Effector memory CD8-positive, alpha-beta T cell (primary cell): ENCODE data around the gene PTPRK.

Experiments
- ATAC-seq: fragments of 150-1000 bp; cut with Tn5 transposase; replicated peaks from 2 replicates; pipeline ENCODE4 v1.10.0; 2021; ENCODE audit warnings: mild to moderate bottlenecking, moderate library complexity
- DNase-seq, 3 experiments: peaks; one replicate each; pipeline ENCODE4 v3.0.0; 2021
- H3K27ac Mint-ChIP-seq, 2 donors: one replicate each; pipeline ENCODE4 v1.8.0; 2022; ENCODE audit warnings: mild to moderate bottlenecking in 2 of 2, mixed read lengths in 2 of 2, moderate library complexity in 2 of 2
- H3K27me3 Mint-ChIP-seq, 2 donors: one replicate each; pipeline ENCODE4 v1.8.0; 2022; ENCODE audit warnings: mixed read lengths in 2 of 2
- H3K36me3 Mint-ChIP-seq: one replicate; pipeline ENCODE4 v1.8.0; 2022; ENCODE audit warnings: mild to moderate bottlenecking, moderate library complexity, mixed read lengths; ENCODE audit not compliant: insufficient read depth
- H3K4me1 Mint-ChIP-seq, 2 donors: one replicate each; pipeline ENCODE4 v1.8.0; 2022; ENCODE audit warnings: low read depth in 2 of 2, mixed read lengths in 2 of 2
- H3K4me3 Mint-ChIP-seq, 2 donors: one replicate each; pipeline ENCODE4 v1.8.0; 2022; ENCODE audit warnings: mild to moderate bottlenecking in 2 of 2, mixed read lengths in 2 of 2, moderate library complexity in 2 of 2
- H3K9me3 Mint-ChIP-seq, 2 donors: one replicate each; pipeline ENCODE4 v1.8.0; 2022; ENCODE audit warnings: mixed read lengths in 2 of 2

PTPRK gene

GRCh38 chr6:128403618-128404444 lies 116.6 kb downstream of the PTPRK start:
- ATAC-seq (no peak), DNase-seq (no peak)
- Mint-ChIP-seq H3K27me3 (no peaks in the 10 kb centered on the region), H3K4me1 (no peaks in the 10 kb centered on the region), H3K9me3 (no peaks in the 10 kb centered on the region), H3K36me3 (no peaks in the 10 kb centered on the region), H3K4me3 (no peak overlapping the region), H3K27ac (no peak overlapping the region)

DNA sequence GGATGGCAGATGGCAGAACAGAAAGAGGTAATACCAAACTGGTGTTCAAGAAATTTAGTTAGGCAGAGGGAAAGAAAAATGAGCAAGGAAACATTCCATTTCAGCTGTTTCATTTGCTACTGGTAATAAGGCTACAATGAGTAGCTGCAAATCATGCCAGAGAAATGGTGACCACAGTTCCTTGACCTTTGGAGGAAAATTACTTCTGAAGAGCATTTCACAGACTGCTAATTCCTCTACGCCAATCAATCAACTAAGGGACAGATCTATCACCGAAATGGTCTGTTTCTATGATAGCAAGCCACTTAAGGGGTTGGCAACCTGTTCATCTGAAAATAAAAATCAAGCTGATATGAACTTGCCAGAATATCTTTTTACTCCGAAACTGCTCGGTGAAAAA lies 119.5 kb downstream of the PTPRK start:
- no peak for ATAC-seq
- no peaks in the 10 kb centered on the region for H3K36me3 Mint-ChIP-seq
- no peak overlapping the region for H3K27ac Mint-ChIP-seq
- no peak for DNase-seq
- no peak overlapping the region for H3K4me3 Mint-ChIP-seq
- H3K4me1 Mint-ChIP-seq: no peaks in the 10 kb centered on the region
- no peaks in the 10 kb centered on the region for H3K9me3 Mint-ChIP-seq
- H3K27me3 Mint-ChIP-seq: peaks cover 0 to 6% of the 10 kb centered on the region in 2 donors

GRCh38 chr6:128397996-128398395 lies 122.4 kb downstream of the PTPRK start:
- ATAC-seq (no peak), DNase-seq (no peak)
- no peaks in the 10 kb centered on the region for H3K4me1 Mint-ChIP-seq
- no peak overlapping the region for H3K4me3 Mint-ChIP-seq
- H3K27ac Mint-ChIP-seq: no peak overlapping the region
- no peaks in the 10 kb centered on the region for H3K36me3 Mint-ChIP-seq
- H3K27me3 Mint-ChIP-seq: peaks cover 0 to 10% of the 10 kb centered on the region in 2 donors
- H3K9me3 Mint-ChIP-seq: no peaks in the 10 kb centered on the region

DNA sequence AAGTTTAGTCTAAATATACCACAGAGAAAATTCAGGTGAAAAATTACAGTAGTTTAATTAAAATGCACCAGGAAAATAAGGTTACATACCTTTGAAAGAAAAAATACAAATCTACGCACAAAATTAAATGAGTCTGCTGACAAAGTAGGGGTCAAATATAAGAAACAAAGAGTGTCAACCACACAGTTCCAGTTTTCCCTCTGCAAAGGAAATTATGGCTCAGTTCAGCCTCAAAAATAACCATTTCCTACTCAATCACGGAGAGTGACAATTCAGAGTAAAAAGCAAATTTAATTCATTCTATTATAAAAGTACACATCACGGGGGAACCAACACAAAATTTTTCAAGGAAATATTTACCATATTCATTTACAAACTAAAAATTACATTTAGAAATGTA lies 124.8 kb downstream of the PTPRK start:
- H3K9me3 Mint-ChIP-seq: no peaks in the 10 kb centered on the region
- no peak for DNase-seq
- peaks cover 2% of the 10 kb centered on the region for H3K36me3 Mint-ChIP-seq
- ATAC-seq: no peak
- H3K4me1 Mint-ChIP-seq: no peaks in the 10 kb centered on the region
- H3K27me3 Mint-ChIP-seq: peaks cover 0 to 10% of the 10 kb centered on the region in 2 donors
- no peak overlapping the region for H3K27ac Mint-ChIP-seq
- H3K4me3 Mint-ChIP-seq: no peak overlapping the region

DNA sequence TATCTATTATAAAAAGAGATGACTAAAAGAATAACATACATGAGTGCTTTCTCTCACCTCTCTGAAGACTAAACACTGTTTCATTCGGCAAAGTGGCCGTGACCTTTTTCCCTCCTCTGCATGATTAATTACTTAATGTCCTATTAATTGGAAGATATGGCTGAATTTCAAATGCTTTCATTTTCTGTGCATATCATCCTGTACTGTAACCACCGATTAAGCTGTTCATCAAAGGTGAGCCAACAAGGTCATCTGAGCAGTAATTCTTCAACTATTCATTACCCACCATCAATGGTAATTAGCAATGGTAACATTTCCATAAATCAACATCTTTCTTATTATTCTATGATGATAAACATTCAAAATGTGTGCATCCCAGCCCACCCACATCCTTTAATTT lies 125.2 kb downstream of the PTPRK start:
- H3K4me3 Mint-ChIP-seq: no peak overlapping the region
- no peak for DNase-seq
- peaks cover 2% of the 10 kb centered on the region for H3K36me3 Mint-ChIP-seq
- H3K27me3 Mint-ChIP-seq: peaks cover 0 to 10% of the 10 kb centered on the region in 2 donors
- no peaks in the 10 kb centered on the region for H3K4me1 Mint-ChIP-seq
- H3K9me3 Mint-ChIP-seq: no peaks in the 10 kb centered on the region
- no peak for ATAC-seq
- no peak overlapping the region for H3K27ac Mint-ChIP-seq

DNA sequence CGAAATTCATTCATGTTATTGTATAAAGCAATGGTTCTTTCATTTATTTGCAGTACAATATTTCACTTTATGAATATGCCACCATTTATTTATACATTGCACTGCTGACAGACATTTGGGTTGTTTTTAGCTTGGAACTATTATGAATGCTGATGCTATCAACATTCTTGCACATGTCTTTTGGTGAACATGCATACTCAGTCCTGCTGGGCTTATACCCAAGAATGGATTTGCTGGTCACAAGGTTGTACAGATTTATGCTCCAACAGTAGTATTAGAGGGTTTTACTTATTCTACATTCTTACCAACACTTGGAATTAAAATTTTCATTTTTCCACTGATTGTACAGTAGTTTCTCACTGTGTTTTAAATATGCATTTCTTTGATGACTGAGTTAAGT lies 126.2 kb downstream of the PTPRK start:
- Mint-ChIP-seq H3K4me3 (no peak overlapping the region), H3K9me3 (no peaks in the 10 kb centered on the region), H3K4me1 (no peaks in the 10 kb centered on the region), H3K27me3 (peaks cover 0 to 10% of the 10 kb centered on the region in 2 donors), H3K27ac (no peak overlapping the region), H3K36me3 (peaks cover 2% of the 10 kb centered on the region)
- ATAC-seq (no peak), DNase-seq (no peak)

GRCh38 chr6:128389820-128390534 lies 130.4 kb downstream of the PTPRK start:
- no peaks in the 10 kb centered on the region for H3K9me3 Mint-ChIP-seq
- no peaks in the 10 kb centered on the region for H3K4me1 Mint-ChIP-seq
- H3K4me3 Mint-ChIP-seq: no peak overlapping the region
- H3K27ac Mint-ChIP-seq: no peak overlapping the region
- ATAC-seq (no peak), DNase-seq (no peak)
- H3K36me3 Mint-ChIP-seq: peaks cover 2% of the 10 kb centered on the region
- H3K27me3 Mint-ChIP-seq: no peaks in the 10 kb centered on the region

DNA sequence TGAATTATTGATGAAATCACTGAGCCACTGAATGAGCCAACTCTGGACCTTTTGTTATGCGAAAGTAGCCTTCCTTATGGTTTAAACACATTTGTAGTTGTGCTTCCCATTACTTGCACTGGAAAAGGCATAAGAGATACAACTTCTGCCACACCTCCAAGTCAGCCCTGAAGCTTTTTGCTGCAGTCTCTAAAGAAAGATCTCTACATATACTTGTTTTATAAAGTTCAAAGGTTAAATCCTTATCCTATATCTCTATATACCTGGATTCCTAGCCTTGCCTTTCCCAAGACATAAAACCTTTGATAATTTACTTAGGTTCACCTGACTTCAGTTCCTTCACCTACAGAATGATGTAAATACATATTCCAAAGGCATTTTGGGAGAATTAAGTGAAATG lies 132.0 kb downstream of the PTPRK start:
- H3K36me3 Mint-ChIP-seq: peaks cover 2% of the 10 kb centered on the region
- ATAC-seq: no peak
- no peak overlapping the region for H3K4me3 Mint-ChIP-seq
- H3K9me3 Mint-ChIP-seq: no peaks in the 10 kb centered on the region
- no peak overlapping the region for H3K27ac Mint-ChIP-seq
- no peak for DNase-seq
- no peaks in the 10 kb centered on the region for H3K4me1 Mint-ChIP-seq
- H3K27me3 Mint-ChIP-seq: no peaks in the 10 kb centered on the region

DNA sequence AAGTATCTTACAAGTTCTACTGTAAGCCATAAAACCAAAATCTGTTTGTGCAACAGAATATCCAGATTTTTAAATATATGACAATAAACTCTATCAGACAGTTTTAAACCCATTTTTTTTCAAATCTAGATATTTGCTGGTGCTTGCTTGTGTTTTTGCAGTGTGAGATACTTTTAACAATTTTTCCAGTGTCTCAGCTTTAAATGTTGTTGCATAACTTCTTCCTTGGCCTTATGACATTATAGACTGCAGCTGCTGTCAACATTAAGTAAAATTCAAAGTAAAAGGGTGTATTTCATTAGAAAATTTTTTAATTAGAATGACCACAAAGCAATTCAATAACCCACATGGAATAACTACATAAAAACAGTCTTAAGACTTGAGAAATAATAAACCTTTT lies 139.5 kb downstream of the PTPRK start:
- Mint-ChIP-seq H3K27me3 (peaks cover 0 to 5% of the 10 kb centered on the region in 2 donors), H3K36me3 (no peaks in the 10 kb centered on the region), H3K4me3 (no peak overlapping the region), H3K27ac (no peak overlapping the region), H3K4me1 (no peaks in the 10 kb centered on the region), H3K9me3 (peaks cover 0 to 3% of the 10 kb centered on the region in 2 donors)
- DNase-seq: no peak
- ATAC-seq: no peak

DNA sequence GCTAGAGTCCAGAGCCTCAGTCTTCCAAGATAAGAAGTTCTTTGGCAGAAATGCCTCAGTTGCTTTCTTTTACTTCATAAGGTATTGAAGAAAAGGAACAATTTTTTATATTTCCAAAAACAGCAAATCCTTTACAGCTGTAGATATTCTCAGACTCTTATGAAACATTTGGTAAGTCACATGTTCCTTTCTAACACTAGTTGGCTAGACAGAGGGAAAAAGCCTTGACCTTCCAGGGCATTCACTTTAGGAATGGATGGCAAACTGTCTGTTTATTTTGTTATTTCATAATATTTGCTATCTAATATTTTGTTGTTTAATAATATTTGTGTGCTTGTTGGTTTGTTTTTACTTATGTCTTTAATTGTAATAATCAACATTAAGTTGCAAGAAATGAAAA lies 140.8 kb downstream of the PTPRK start:
- no peak overlapping the region for H3K27ac Mint-ChIP-seq
- ATAC-seq: no peak

DNA sequence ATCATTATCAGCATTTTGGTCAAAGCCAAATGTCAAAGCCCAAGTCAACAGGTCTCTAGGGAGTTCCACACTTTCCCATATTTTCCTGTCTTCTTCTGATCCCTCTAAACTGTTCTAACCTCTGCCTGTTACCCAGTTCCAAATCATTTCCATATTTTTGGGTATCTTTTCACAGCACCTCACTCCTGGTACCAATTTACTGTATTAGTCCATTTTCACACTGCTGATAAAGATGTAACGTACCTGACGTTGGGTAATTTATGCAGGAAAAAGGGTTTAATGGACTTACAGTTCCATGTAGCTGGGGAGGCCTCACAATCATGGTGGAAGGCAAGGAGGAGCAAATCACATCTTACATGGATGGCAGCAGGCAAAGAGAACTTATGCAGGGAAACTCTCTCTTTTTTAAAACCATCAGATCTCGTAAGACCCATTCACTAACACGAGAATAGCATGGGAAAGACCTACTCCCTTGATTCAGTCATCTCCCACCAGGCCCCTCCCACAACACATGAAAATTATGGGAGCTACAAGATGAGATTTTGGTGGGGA lies 143.4 kb downstream of the PTPRK start:
- Mint-ChIP-seq H3K4me3 (no peak overlapping the region), H3K27me3 (no peaks in the 10 kb centered on the region), H3K27ac (no peak overlapping the region), H3K36me3 (no peaks in the 10 kb centered on the region), H3K4me1 (no peaks in the 10 kb centered on the region), H3K9me3 (peaks cover 0 to 3% of the 10 kb centered on the region in 2 donors)
- no peak for ATAC-seq
- DNase-seq: no peak

More for the DNA sequence above, 140.8 kb downstream of the PTPRK start:
- no peak for DNase-seq
- Mint-ChIP-seq H3K4me1 (no peaks in the 10 kb centered on the region), H3K9me3 (peaks cover 0 to 3% of the 10 kb centered on the region in 2 donors), H3K36me3 (no peaks in the 10 kb centered on the region), H3K4me3 (no peak overlapping the region), H3K27me3 (peaks cover 0 to 5% of the 10 kb centered on the region in 2 donors)

GRCh38 chr6:128371136-128371535 lies 149.3 kb downstream of the PTPRK start:
- no peak overlapping the region for H3K4me3 Mint-ChIP-seq
- no peak for ATAC-seq
- H3K27me3 Mint-ChIP-seq: no peaks in the 10 kb centered on the region
- H3K9me3 Mint-ChIP-seq: no peaks in the 10 kb centered on the region
- H3K36me3 Mint-ChIP-seq: no peaks in the 10 kb centered on the region
- H3K27ac Mint-ChIP-seq: no peak overlapping the region
- no peak for DNase-seq
- no peaks in the 10 kb centered on the region for H3K4me1 Mint-ChIP-seq

- DNase-seq (no peak), ATAC-seq (no peak)
- H3K9me3 Mint-ChIP-seq: no peaks in the 10 kb centered on the region
- no peak overlapping the region for H3K27ac Mint-ChIP-seq
- H3K27me3 Mint-ChIP-seq: no peaks in the 10 kb centered on the region
- no peaks in the 10 kb centered on the region for H3K4me1 Mint-ChIP-seq
- no peak overlapping the region for H3K4me3 Mint-ChIP-seq
- H3K36me3 Mint-ChIP-seq: no peaks in the 10 kb centered on the region
These were observed 150.3 kb downstream of the PTPRK start for GRCh38 chr6:128370072-128370471.
